CD14-positive monocyte (primary cell): ENCODE measurements around the gene NTN3. TPM values are rescaled to one million over a fixed set of nuclear protein-coding genes. Genes with fewer than 3 reads are reported as not detected.

ENCODE experiments used
- DNase-seq, 3 donors: peaks; one replicate each; pipeline ENCODE4 v3.0.0-alpha.2; 2011 to 2022
- H2AFZ ChIP-seq: 2 replicates; pipeline ENCODE4 v1.6.0; 2012; ENCODE audit warnings: mild to moderate bottlenecking, low read depth, low read length, inconsistent platforms; ENCODE audit not compliant: insufficient read depth, poor library complexity, severe bottlenecking
- H3K27ac ChIP-seq, 2 donors: 1 replicate in 1 of 2; 2 replicates in 1 of 2; pipeline ENCODE4 v1.5.1; 2012 to 2013; ENCODE audit warnings: low read length in 2 of 2, control low read depth in 1 of 2, inconsistent platforms in 1 of 2, low read depth in 1 of 2, mild to moderate bottlenecking in 1 of 2
- H3K27me3 ChIP-seq, 2 donors: one replicate each; pipeline versions ENCODE4 v1.6.0 to v1.6.1; 2011 to 2013; ENCODE audit warnings: low read length in 2 of 2; ENCODE audit not compliant: control insufficient read depth in 2 of 2, insufficient read depth in 2 of 2
- H3K36me3 ChIP-seq, 2 donors: replicated peaks in 1 of 2; 1 replicate in 1 of 2; 2 replicates in 1 of 2; pipeline versions ENCODE4 v1.5.1 to v1.6.1; 2012 to 2013; ENCODE audit warnings: low read length in 2 of 2, control low read depth in 1 of 2, inconsistent platforms in 1 of 2, mild to moderate bottlenecking in 1 of 2; ENCODE audit not compliant: insufficient read depth in 2 of 2, control insufficient read depth in 1 of 2
- H3K4me1 ChIP-seq, 2 donors: 1 replicate in 1 of 2; 2 replicates in 1 of 2; pipeline versions ENCODE4 v1.5.1 to v1.6.1; 2012 to 2013; ENCODE audit warnings: low read length in 2 of 2, control low read depth in 1 of 2, inconsistent platforms in 1 of 2, mild to moderate bottlenecking in 1 of 2, moderate library complexity in 1 of 2; ENCODE audit not compliant: insufficient read depth in 2 of 2, control insufficient read depth in 1 of 2
- H3K4me2 ChIP-seq: replicated peaks from 2 replicates; pipeline ENCODE3; 2012; ENCODE audit warnings: low read length, moderate library complexity, mild to moderate bottlenecking; ENCODE audit not compliant: poor library complexity, severe bottlenecking; ENCODE audit errors: extremely low read depth
- H3K4me3 ChIP-seq, 3 experiments: fragments of 200-600 bp in 1 of 3; sonication (generic) in 1 of 3; replicated peaks in 1 of 3; 1 replicate in 2 of 3; 2 replicates in 1 of 3; pipeline ENCODE4 v1.5.1; 2011 to 2013; ENCODE audit warnings: low read length in 3 of 3, mild to moderate bottlenecking in 3 of 3, control low read depth in 2 of 3, low read depth in 2 of 3, inconsistent platforms in 1 of 3, moderate library complexity in 1 of 3
- H3K79me2 ChIP-seq: 2 replicates; pipeline ENCODE4 v1.6.0; 2012; ENCODE audit warnings: mild to moderate bottlenecking, control low read depth, inconsistent platforms, low read length, moderate library complexity; ENCODE audit not compliant: insufficient read depth
- H3K9ac ChIP-seq: 2 replicates; pipeline ENCODE4 v1.6.0; 2017; ENCODE audit warnings: low read length, mild to moderate bottlenecking; ENCODE audit not compliant: insufficient read depth, poor library complexity, severe bottlenecking
- H3K9me3 ChIP-seq, 2 donors: replicated peaks in 1 of 2; 1 replicate in 1 of 2; 2 replicates in 1 of 2; pipeline versions ENCODE4 v1.5.1 to v1.6.1; 2012 to 2013; ENCODE audit warnings: low read length in 2 of 2, control low read depth in 1 of 2; ENCODE audit not compliant: control insufficient read depth in 1 of 2, insufficient read depth in 1 of 2
- H4K20me1 ChIP-seq: 2 replicates; pipeline ENCODE4 v1.6.0; 2012; ENCODE audit warnings: mild to moderate bottlenecking, low read length, control low read depth, moderate library complexity; ENCODE audit not compliant: insufficient read depth
- H3K27ac Mint-ChIP-seq, 7 donors: one replicate each; pipeline ENCODE4 v1.8.0; 2020; ENCODE audit warnings: mild to moderate bottlenecking in 7 of 7, mixed read lengths in 7 of 7, moderate library complexity in 6 of 7, inconsistent platforms in 2 of 7
- H3K27me3 Mint-ChIP-seq, 3 donors: one replicate each; pipeline ENCODE4 v1.8.0; 2021 to 2022; ENCODE audit warnings: low read depth in 3 of 3, mild to moderate bottlenecking in 3 of 3, mixed read lengths in 3 of 3, moderate library complexity in 3 of 3, inconsistent platforms in 1 of 3
- H3K36me3 Mint-ChIP-seq, 2 donors: one replicate each; pipeline ENCODE4 v1.8.0; 2020; ENCODE audit warnings: mixed read lengths in 2 of 2, inconsistent platforms in 1 of 2, mild to moderate bottlenecking in 1 of 2
- H3K4me1 Mint-ChIP-seq: one replicate; pipeline ENCODE4 v1.8.0; 2020; ENCODE audit warnings: mild to moderate bottlenecking, mixed read lengths
- H3K4me3 Mint-ChIP-seq, 2 donors: one replicate each; pipeline ENCODE4 v1.8.0; 2020; ENCODE audit warnings: mild to moderate bottlenecking in 2 of 2, mixed read lengths in 2 of 2, moderate library complexity in 1 of 2
- H3K9me3 Mint-ChIP-seq, 7 donors: one replicate each; pipeline ENCODE4 v1.8.0; 2020 to 2022; ENCODE audit warnings: mixed read lengths in 7 of 7, mild to moderate bottlenecking in 6 of 7, moderate library complexity in 6 of 7, inconsistent platforms in 2 of 7
- WGBS: methylation state at CpG from one replicate; pipeline ENCODE4 v1.1.5; 2013; ENCODE audit warnings: missing lambda C conversion rate; ENCODE audit not compliant: insufficient coverage; 5-methylcytosine and 5-hydroxymethylcytosine counted together
- intact Hi-C, 2 donors: fragments of 100-400 bp; cut with micrococcal nuclease; formaldehyde crosslinking; loops; one replicate each; pipeline versions ENCODE4 v1.15.0 to v1.15.1; 2023
- polyA plus RNA-seq, 3 donors: library from polyadenylated mRNA; depleted of rRNA in 1 of 3; unstranded in 2 of 3; stranded (reverse) in 1 of 3; fragments of 300-500 nt in 2 of 3; fragments of >200 nt in 1 of 3; fragmentation: Illumina TruSeq in 2 of 3; gene quantifications; 1 replicate in 2 of 3; 2 replicates in 1 of 3; pipeline ENCODE4 v1.2.3, GENCODE V29; 2012 to 2021
- TF ChIP-seq, protein P1 (sequence below): fragments of 200-600 bp; IDR thresholded peaks from one replicate; pipeline ENCODE4 v1.8.0; 2022; ENCODE audit warnings: antibody characterized with exemption, mild to moderate bottlenecking

The NTN3 gene
- polyA plus RNA-seq, 3 donors, result not detected

DNA sequence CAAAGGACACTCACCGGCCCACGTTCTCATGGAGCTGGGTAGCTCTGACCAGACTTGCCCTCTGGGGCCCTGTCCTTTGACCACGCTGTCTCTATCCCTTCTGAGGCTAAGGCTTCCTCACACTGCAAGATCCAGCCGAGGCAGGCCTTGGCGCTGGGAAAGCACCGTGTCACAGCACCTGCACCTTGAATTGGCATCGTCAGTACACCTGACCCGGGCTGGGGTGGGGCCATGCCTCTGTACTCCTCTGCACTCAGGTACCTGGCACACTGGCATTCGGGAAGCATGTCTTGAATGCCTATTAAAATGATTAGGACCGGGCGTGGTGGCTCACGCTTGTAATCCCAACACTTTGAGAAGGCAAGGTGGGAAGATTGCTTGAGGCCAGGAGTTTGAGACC lies 9.9 kb downstream of the NTN3 start:
- peaks cover 0 to 1% (median 0%) of the 10 kb centered on the region in 7 donors for H3K9me3 Mint-ChIP-seq
- TF ChIP-seq, protein P1, sequence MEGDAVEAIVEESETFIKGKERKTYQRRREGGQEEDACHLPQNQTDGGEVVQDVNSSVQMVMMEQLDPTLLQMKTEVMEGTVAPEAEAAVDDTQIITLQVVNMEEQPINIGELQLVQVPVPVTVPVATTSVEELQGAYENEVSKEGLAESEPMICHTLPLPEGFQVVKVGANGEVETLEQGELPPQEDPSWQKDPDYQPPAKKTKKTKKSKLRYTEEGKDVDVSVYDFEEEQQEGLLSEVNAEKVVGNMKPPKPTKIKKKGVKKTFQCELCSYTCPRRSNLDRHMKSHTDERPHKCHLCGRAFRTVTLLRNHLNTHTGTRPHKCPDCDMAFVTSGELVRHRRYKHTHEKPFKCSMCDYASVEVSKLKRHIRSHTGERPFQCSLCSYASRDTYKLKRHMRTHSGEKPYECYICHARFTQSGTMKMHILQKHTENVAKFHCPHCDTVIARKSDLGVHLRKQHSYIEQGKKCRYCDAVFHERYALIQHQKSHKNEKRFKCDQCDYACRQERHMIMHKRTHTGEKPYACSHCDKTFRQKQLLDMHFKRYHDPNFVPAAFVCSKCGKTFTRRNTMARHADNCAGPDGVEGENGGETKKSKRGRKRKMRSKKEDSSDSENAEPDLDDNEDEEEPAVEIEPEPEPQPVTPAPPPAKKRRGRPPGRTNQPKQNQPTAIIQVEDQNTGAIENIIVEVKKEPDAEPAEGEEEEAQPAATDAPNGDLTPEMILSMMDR, result no peak
- H3K27me3 ChIP-seq, result no peaks in the 10 kb centered on the region
- no peaks in the 10 kb centered on the region for H3K9me3 ChIP-seq
- H3K27ac Mint-ChIP-seq, result peak overlapping the region in 1 of 7 donors; percentile 50
- no peak overlapping the region for H3K4me3 ChIP-seq
- peaks cover 12 to 52% of the 10 kb centered on the region in 2 donors for H3K36me3 Mint-ChIP-seq
- no peak overlapping the region for H3K9ac ChIP-seq
- no peaks in the 10 kb centered on the region for H3K36me3 ChIP-seq
- 88% methylated on average over 6 of the region's 12 CpGs for WGBS
- no peak overlapping the region for H3K27ac ChIP-seq
- peaks cover 49% of the 10 kb centered on the region for H3K4me1 Mint-ChIP-seq
- H3K4me2 ChIP-seq, result no peak overlapping the region
- H3K79me2 ChIP-seq, result peaks cover 70% of the 10 kb centered on the region
- H2AFZ ChIP-seq, result no peak overlapping the region
- no peak overlapping the region for H3K4me3 Mint-ChIP-seq
- H4K20me1 ChIP-seq, result peaks cover 24% of the 10 kb centered on the region
- intact Hi-C loops, result no loop called here
- peaks cover 6 to 24% of the 10 kb centered on the region in 2 donors for H3K4me1 ChIP-seq
- DNase-seq, result no peak
- peaks cover 0 to 2% (median 1%) of the 10 kb centered on the region in 3 donors for H3K27me3 Mint-ChIP-seq

DNA sequence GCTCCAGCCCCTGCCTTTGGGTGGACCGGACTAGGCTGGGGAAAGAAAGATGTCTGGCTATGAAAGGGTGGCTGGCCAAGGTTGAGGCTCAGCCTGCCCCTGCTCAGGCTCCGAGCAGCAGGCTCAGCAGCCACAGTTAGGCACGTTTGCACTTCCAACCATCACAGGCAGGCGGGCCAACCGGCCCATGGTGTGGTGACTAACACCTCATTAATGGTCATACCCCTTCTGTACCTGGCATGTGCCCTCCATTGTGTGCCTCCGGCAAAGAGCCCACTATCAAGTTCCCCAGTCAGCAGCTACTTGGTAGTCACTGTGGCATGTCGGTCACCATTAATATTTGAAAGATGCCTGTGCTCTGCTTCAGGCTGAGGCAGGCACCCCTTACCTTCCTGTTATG lies 10.6 kb downstream of the NTN3 start:
- peaks cover 24% of the 10 kb centered on the region for H4K20me1 ChIP-seq
- H3K27ac ChIP-seq, result no peak overlapping the region
- TF ChIP-seq, protein P1, result no peak
- no peak overlapping the region for H3K4me2 ChIP-seq
- no peak overlapping the region for H3K9ac ChIP-seq
- WGBS, result 100% methylated on average over 4 of the region's 7 CpGs
- H3K4me3 ChIP-seq, result no peak overlapping the region
- no peaks in the 10 kb centered on the region for H3K9me3 ChIP-seq
- no peaks in the 10 kb centered on the region for H3K36me3 ChIP-seq
- peaks cover 0 to 2% (median 1%) of the 10 kb centered on the region in 3 donors for H3K27me3 Mint-ChIP-seq
- peaks cover 0 to 1% (median 0%) of the 10 kb centered on the region in 7 donors for H3K9me3 Mint-ChIP-seq
- peaks cover 70% of the 10 kb centered on the region for H3K79me2 ChIP-seq
- H3K4me1 ChIP-seq, result peaks cover 10 to 24% of the 10 kb centered on the region in 2 donors
- peaks cover 12 to 55% of the 10 kb centered on the region in 2 donors for H3K36me3 Mint-ChIP-seq
- H3K4me3 Mint-ChIP-seq, result no peak overlapping the region
- H3K4me1 Mint-ChIP-seq, result peaks cover 50% of the 10 kb centered on the region
- H2AFZ ChIP-seq, result no peak overlapping the region
- no peak overlapping the region for H3K27ac Mint-ChIP-seq
- no peak for DNase-seq
- intact Hi-C loops, result no loop called here
- H3K27me3 ChIP-seq, result no peaks in the 10 kb centered on the region
